Activated CD8-positive, alpha-beta memory T cell treated with anti-CD3 and anti-CD28 coated beads, Interleukin-2, amount 50 U/mL, for 1 hour (primary cell): Measurements from ENCODE around the gene CFAP221.

Experiments used
- DNase-seq: peaks from one replicate; pipeline ENCODE4 v3.0.0-alpha.2; 2020; ENCODE audit errors: extremely low read depth

The CFAP221 gene

GRCh38 chr2:119645173-119645855 is 101.1 kb downstream of the CFAP221 start:
- DNase-seq, result no peak

DNA sequence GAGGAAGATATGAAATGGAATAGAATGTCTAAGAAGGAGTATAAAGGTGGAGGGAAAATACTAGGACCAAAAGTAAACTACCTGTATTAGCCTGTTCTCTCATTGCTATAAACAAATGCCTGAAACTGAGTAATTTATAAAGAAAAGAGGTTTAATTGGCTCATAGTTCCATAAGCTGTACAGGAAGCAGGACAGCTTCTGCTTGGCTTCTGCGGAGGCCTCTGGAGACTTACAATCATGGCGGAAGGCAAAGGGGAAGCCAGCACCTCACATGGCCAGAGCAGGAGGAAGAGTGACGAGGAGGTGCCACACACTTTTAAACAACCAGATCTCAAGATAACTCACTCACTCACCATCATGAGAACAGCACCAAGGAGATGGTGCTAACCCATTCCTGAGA is 101.9 kb downstream of the CFAP221 start:
- DNase-seq, result no peak

GRCh38 chr2:119647440-119648169 is 103.4 kb downstream of the CFAP221 start:
- no peak for DNase-seq

DNA sequence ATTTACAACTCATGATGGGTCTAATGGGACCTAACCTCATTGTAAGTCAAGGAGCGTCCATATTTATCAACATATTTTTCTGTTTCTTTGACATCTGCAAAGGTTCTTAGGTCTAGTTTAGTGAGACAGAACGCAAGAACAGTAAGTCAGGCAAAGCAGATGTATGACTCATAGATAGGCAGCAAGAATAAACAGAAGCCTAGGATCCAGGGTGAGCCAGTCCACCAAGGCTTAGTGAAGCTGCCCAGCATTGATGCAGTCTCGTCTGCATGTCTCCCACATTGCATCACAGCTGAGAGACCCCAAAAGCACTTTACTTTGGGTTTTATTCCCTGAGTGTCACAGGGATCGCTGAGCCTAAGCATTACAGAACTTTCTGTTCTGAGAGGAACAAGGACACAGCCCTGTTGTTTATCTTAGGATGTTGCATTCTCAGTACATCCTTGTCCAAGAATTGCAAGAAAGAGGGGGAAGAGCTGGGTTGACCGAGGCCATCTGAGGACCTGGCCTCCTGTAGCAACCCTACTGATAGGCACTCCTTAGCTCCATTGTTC is 105.2 kb downstream of the CFAP221 start:
- DNase-seq, result no peak

DNA sequence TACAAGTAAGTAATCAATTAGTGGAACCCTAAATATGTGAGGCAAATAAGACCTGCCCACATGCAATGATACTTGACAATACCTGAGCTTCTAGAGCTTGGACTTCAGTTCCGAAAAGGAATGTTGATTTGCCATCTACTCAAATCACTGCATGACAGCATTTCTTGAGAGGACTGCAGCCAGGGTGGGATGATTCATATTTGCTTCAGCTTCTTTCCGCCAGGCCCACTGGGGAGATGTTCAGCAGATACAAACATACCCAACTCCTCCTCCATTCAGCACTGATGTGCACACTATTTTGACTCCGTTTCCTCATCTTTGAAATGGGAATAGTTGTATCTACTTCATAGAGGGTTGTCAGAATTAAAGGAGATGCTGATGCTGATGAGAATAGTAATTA is 106.0 kb downstream of the CFAP221 start:
- DNase-seq, result no peak

DNA sequence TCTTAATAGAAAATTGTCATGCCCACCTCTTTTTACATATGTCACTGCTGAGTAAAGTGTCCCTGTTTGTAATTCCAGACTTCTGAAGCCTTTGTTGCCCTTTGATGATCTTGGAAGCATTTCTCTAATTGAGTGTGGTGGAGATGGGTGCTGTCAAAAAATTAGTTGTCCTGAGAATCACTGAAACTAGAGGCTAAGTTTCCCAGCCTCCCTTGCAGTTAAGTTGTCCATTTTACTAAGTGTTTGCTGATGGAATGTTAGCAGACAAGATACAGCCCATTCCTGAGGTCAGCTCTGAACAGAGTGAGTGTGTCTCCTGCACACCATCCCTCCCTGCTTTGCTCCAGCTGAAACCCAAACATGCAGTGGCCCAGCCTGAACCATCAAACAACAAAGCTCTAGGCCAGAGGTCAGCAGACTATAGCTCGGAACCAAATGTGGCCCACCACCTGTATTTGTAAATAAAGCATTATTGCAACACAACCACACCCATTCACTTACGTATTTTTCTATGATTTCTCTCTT is 106.7 kb downstream of the CFAP221 start:
- DNase-seq, result no peak

DNA sequence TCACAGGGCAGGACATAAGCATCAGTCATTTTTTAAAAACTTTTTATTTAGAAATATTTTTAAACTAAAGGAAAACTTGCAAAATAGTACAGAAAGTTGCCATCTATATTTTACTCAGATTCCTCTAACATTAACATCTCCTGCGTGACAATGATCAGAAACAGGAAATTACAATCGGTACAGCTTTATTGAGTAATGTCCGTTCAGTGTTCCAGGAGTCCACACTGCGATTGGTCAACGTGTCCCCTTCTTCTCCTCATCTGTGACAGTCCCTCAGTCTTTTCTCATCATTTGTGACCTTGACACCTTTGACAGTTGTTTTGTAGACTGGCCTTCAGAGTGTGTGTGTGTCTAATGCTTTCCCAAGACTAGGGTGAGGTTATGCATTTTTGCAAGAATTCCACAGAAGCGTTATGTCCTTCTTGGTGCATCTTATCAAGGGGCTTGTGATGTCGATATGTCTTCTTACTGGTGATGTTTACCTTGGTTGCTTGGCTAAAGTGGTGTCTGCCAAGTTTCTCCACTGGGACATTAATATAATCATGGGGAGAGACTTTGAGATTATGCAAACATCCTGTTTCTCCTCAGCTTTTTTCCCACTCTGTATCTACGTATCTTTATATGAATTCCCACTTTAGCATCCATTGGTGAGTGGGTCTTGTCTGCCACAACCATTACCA is 113.4 kb downstream of the CFAP221 start:
- no peak for DNase-seq

- no peak for DNase-seq
These were observed 115.5 kb downstream of the CFAP221 start for GRCh38 chr2:119659601-119660342.

GRCh38 chr2:119660343-119660658 is 116.1 kb downstream of the CFAP221 start:
- no peak for DNase-seq

GRCh38 chr2:119662297-119662696 is 118.0 kb downstream of the CFAP221 start:
- no peak for DNase-seq

DNA sequence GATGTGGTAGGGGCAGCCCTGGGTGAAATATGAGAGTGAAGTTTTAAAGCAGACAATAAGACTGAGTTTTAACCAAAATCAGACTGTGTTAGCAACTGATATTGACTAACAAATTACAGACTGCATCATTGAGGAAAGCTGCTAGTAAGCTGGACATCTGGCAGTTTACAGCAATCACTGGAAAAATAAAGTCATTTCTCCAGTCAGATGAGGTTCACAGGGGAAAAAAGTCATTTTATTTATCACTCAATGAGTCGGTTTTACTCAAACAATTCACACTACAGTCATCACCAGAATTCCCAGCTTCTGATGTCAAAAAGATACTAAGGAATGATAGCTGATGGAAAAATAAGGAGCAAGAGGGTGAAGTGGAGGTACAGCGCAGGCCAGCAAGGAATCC is 124.3 kb downstream of the CFAP221 start:
- no peak for DNase-seq

GRCh38 chr2:119671016-119671415 is 126.8 kb downstream of the CFAP221 start:
- no peak for DNase-seq

GRCh38 chr2:119671752-119672151 is 127.5 kb downstream of the CFAP221 start:
- DNase-seq, result no peak

GRCh38 chr2:119672161-119672862 is 128.1 kb downstream of the CFAP221 start:
- DNase-seq, result no peak

- no peak for DNase-seq
These were observed 129.5 kb downstream of the CFAP221 start for GRCh38 chr2:119673796-119674195.

GRCh38 chr2:119674711-119675500 is 130.7 kb downstream of the CFAP221 start:
- no peak for DNase-seq

DNA sequence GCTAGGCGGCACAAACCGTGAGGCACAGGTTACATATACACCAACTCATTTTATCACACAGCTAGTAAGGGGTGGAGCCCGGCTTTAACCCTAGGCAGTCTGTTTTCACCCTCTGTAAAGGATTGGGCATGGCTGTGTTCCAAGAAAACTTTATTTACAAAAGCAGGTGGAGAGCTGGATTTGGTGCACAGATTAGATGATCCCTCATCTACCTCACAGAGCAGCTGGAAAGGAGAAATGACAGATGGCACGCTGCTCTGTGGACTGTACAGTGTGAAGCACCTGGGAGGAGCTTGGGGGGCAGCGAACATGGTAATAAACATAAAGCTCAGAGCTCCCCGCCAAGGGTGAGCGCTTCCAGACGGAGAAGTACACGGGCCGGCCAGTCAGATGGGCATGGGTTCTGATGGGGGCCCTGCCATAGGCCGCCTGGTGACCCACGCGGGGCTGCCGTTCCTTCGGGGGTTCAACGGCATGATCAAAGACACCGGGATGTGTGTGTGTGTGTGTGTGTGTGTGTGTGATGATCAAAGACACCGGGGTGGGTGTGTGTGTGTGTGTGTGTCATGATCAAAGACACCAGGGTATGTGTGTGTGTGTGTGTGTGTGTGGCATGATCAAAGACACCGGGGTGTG is 133.9 kb downstream of the CFAP221 start:
- DNase-seq, result peak; percentile 4

DNA sequence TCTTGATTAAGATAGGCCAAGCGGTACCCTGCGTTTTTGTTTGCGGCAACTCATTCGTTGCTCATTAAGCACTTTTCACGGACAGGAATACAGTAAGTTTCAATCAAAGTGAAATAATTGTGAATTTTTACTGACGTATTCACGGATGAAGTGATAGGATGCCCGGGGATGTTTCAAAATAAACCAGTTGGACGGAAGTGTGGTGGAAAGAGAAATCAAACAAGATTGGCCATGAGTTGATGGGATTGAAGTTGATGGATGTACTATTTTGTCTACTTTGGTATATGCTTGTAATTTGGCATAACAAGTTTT is 135.2 kb downstream of the CFAP221 start:
- no peak for DNase-seq

DNA sequence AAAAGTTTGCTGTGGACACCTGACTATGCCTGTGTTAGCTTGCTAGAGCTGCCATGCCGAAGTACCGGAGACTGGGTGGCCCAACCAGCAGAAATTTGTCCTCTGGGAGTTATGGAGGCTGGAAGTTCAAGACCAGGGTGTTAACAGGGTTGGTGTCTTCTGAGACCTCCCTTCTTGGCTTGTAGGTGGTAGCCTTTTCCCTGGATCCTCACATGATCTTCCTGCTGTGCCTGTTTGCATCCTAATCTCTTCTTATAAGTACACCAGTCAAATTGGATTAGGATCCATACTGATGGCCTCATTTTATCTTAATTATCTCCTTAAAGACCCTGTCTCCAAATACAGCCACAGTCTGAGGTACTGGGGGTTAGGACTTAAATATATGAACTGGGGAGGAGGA is 135.6 kb downstream of the CFAP221 start:
- DNase-seq, result no peak
